RKO (cell line): ENCODE results near the gene STARD7.

Source experiments
- DNase-seq: peaks from one replicate; pipeline ENCODE4 v3.0.0-alpha.2; 2016; ENCODE audit warnings: low spot score

The STARD7 gene

DNA sequence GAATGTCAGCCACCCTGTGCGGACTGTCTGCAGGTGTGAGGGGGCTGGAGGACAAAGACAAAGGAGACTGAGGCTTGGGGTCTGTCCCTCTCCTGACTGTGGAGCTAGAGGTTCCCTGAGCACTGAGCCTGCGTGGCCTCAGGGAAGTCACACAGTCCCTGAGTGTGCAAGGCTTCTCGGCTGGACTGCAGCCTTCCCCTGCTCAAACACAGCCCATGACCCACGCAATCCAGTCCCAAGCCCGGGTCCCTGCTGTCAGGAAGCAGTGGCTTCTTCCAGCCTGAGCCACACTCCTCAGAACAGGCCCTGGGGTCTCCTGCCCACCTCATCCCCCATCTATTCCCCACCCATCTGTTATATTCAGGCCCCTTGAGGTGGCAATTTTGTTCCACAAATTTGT, 73.0 kb downstream of the STARD7 start:
- DNase-seq, result no peak

DNA sequence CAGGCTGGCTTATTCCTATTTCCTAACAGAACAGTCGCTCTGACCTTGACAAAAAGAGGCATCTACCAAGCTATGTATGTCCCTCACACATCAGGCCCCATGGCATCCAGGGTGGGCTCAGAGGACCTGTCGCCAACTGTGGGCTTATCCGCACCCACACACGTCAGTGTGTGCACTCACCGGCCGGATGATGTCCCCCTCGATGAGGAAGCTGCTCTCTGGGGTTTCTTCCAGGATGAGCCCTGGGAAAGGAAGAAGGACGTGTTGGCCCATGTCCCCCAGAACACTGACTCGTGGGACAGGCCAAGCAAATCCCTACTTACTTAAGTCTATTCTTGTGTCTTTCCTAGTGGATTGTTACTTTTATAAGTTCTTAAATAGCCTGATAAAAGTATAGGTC, 73.5 kb downstream of the STARD7 start:
- no peak for DNase-seq
